Liver (tissue), 9 donors: ENCODE results near the gene LNX2. TPM values are rescaled to one million over a fixed set of nuclear protein-coding genes. Genes with fewer than 3 reads are reported as not detected.

Experiments
- DNase-seq: peaks from one replicate; pipeline ENCODE4 v3.0.0-alpha.2; 2017; ENCODE audit warnings: low spot score
- H3K27ac ChIP-seq, 2 donors: one replicate each; pipeline ENCODE4 v1.7.0; 2013; ENCODE audit warnings: inconsistent platforms in 2 of 2, low read length in 2 of 2, control low read depth in 1 of 2, low read depth in 1 of 2, mild to moderate bottlenecking in 1 of 2
- H3K27me3 ChIP-seq, 4 donors: one replicate each; pipeline versions ENCODE4 v1.6.1 to v1.7.0; 2013; ENCODE audit warnings: low read length in 3 of 4, inconsistent platforms in 1 of 4, mild to moderate bottlenecking in 1 of 4, moderate library complexity in 1 of 4; ENCODE audit not compliant: control insufficient read depth in 4 of 4, insufficient read depth in 4 of 4
- H3K36me3 ChIP-seq, 4 donors: one replicate each; pipeline versions ENCODE4 v1.6.1 to v1.7.0; 2013; ENCODE audit warnings: low read length in 3 of 4, mild to moderate bottlenecking in 3 of 4, low read depth in 1 of 4, moderate library complexity in 1 of 4; ENCODE audit not compliant: control insufficient read depth in 4 of 4, insufficient read depth in 3 of 4
- H3K4me1 ChIP-seq, 4 donors: one replicate each; pipeline versions ENCODE4 v1.6.1 to v1.7.0; 2013; ENCODE audit warnings: low read length in 3 of 4, mild to moderate bottlenecking in 3 of 4, moderate library complexity in 1 of 4; ENCODE audit not compliant: control insufficient read depth in 4 of 4, insufficient read depth in 4 of 4
- H3K4me3 ChIP-seq, 3 donors: one replicate each; pipeline versions ENCODE4 v1.6.1 to v1.7.0; 2013; ENCODE audit warnings: low read length in 3 of 3, control low read depth in 1 of 3, low read depth in 1 of 3, mild to moderate bottlenecking in 1 of 3
- H3K9ac ChIP-seq, 2 donors: one replicate each; pipeline ENCODE4 v1.7.0; 2013; ENCODE audit warnings: low read length in 2 of 2, mild to moderate bottlenecking in 2 of 2, moderate library complexity in 2 of 2, control low read depth in 1 of 2, low read depth in 1 of 2
- H3K9me3 ChIP-seq, 4 donors: one replicate each; pipeline versions ENCODE4 v1.6.1 to v1.7.0; 2013; ENCODE audit warnings: low read length in 3 of 4; ENCODE audit not compliant: control insufficient read depth in 4 of 4
- ATF3 ChIP-seq: IDR thresholded peaks from 2 replicates; pipeline ENCODE4 v1.6.1; 2016; ENCODE audit warnings: antibody characterized with exemption
- CTCF ChIP-seq: fragments of 150-350 bp; IDR thresholded peaks from 2 replicates; pipeline ENCODE4 v1.5.1; 2017; ENCODE audit warnings: improper control_type of control experiment, low read depth, low read length; ENCODE audit not compliant: missing input control
- EGR1 ChIP-seq, 2 donors: IDR thresholded peaks; 2 replicates each; pipeline ENCODE4 v1.6.1; 2016 to 2018; ENCODE audit warnings: antibody characterized with exemption in 2 of 2, low read depth in 2 of 2
- HNF4A ChIP-seq, 2 donors: conservative IDR thresholded peaks; 2 replicates each; pipeline ENCODE4 v1.6.1; 2016; ENCODE audit warnings: antibody characterized with exemption in 2 of 2, mild to moderate bottlenecking in 2 of 2
- JUND ChIP-seq, 2 donors: IDR thresholded peaks; 2 replicates each; pipeline ENCODE4 v1.6.1; 2016; ENCODE audit warnings: antibody characterized with exemption in 2 of 2
- MAX ChIP-seq: IDR thresholded peaks from 2 replicates; pipeline ENCODE4 v1.6.1; 2016; ENCODE audit warnings: antibody characterized with exemption
- NR2F2 ChIP-seq: IDR thresholded peaks from 2 replicates; pipeline ENCODE4 v1.6.1; 2016; ENCODE audit warnings: antibody characterized with exemption
- RXRA ChIP-seq, 2 donors: IDR thresholded peaks; 2 replicates each; pipeline ENCODE4 v1.6.1; 2017 to 2018; ENCODE audit warnings: antibody characterized with exemption in 2 of 2, mild to moderate bottlenecking in 1 of 2
- TAF1 ChIP-seq: conservative IDR thresholded peaks from 2 replicates; pipeline ENCODE4 v1.6.1; 2016; ENCODE audit warnings: antibody characterized with exemption, mild to moderate bottlenecking
- YY1 ChIP-seq: IDR thresholded peaks from 2 replicates; pipeline ENCODE4 v1.6.1; 2016; ENCODE audit warnings: antibody characterized with exemption, mild to moderate bottlenecking
- ZBTB33 ChIP-seq: IDR thresholded peaks from 2 replicates; pipeline ENCODE4 v1.6.1; 2016; ENCODE audit warnings: antibody characterized with exemption
- WGBS: extraction: QIAGEN DNeasy Blood & Tissue Kit; methylation state at CpG from one replicate; pipeline ENCODE4 v1.1.7; 2013; 5-methylcytosine and 5-hydroxymethylcytosine counted together
- polyA plus RNA-seq, 2 donors: library from polyadenylated mRNA; stranded (reverse) in 1 of 2; unstranded in 1 of 2; fragments of 200-250 nt in 1 of 2; fragments of >200 nt in 1 of 2; fragmentation: Nextera tagmentation in 1 of 2; extraction: Ambion mirVana in 1 of 2; gene quantifications; one replicate each; pipeline versions ENCODE4 v1.2.1 to v1.2.3, GENCODE V29; 2013 to 2015
- total RNA-seq, 2 donors: library from RNA; depleted of rRNA; stranded (reverse); fragments of >200 nt; gene quantifications; one replicate each; pipeline ENCODE4 v1.2.3, GENCODE V29; 2014
- donor health status: healthy.
- donor health status: healthy.
- donor health status: healthy.
- donor health status: healthy.
- donor health status: healthy.

The LNX2 gene
- total and polyA plus RNA-seq, 4 donors = 6.2 to 25.9 (median 13.3) TPM

GRCh38 chr13:27549406-27549981, 70.8 kb downstream of the LNX2 start (continued):
- TF ChIP-seq CTCF (no peak), JUND (IDR thresholded peaks at IDR 0.05) (peak; percentile 65 to 86), HNF4A (conservative IDR thresholded peaks at IDR 0.05) (peak; percentile 93 to 98), TAF1 (no peak), MAX (peak; percentile 51), YY1 (peak; percentile 48)

- Histone ChIP-seq H3K4me3 (no peak overlapping the region), H3K9ac (no peak overlapping the region), H3K36me3 (peaks cover 0 to 6% (median 4%) of the 10 kb centered on the region in 4 donors), H3K27ac (no peak overlapping the region), H3K9me3 (no peaks in the 10 kb centered on the region), H3K27me3 (no peaks in the 10 kb centered on the region), H3K4me1 (no peaks in the 10 kb centered on the region)
- WGBS = 58% methylated on average over 3 of the region's 3 CpGs
- no peak for TF ChIP-seq EGR1 (IDR thresholded peaks at IDR 0.05; ENCODE audit: low read depth in 2 of 2)
- no peak for DNase-seq
These were observed 78.1 kb downstream of the LNX2 start for GRCh38 chr13:27542220-27542619.

GRCh38 chr13:27541386-27541785, 78.9 kb downstream of the LNX2 start:
- Histone ChIP-seq H3K27me3 (no peaks in the 10 kb centered on the region), H3K9ac (no peak overlapping the region), H3K27ac (no peak overlapping the region), H3K36me3 (peaks cover 0 to 4% (median 3%) of the 10 kb centered on the region in 4 donors), H3K9me3 (no peaks in the 10 kb centered on the region), H3K4me3 (no peak overlapping the region), H3K4me1 (no peaks in the 10 kb centered on the region)
- no peak for TF ChIP-seq RXRA (IDR thresholded peaks at IDR 0.05)
- no peak for TF ChIP-seq ATF3
- no peak for TF ChIP-seq ZBTB33
- no peak for TF ChIP-seq NR2F2
- no peak for TF ChIP-seq YY1
- 96% methylated on average over 3 of the region's 3 CpGs for WGBS
- no peak for DNase-seq
